D721Med (cell line): ENCODE results near the gene LYPD8.
"Not testable (repeated sequence)": the region's sequence is repeated elsewhere in the genome, so short reads cannot be mapped to it uniquely, and the experiment has no call there.

Experiments
- DNase-seq: peaks from one replicate; pipeline ENCODE4 v3.0.0; 2011; ENCODE audit warnings: low spot score; ENCODE audit not compliant: insufficient read length
- FAIRE-seq: peaks from 2 replicates; lab custom pipeline; 2011; peaks lifted over from hg19 to GRCh38; lab: Jason Lieb, UNC
- CTCF ChIP-seq: IDR thresholded peaks from 2 replicates; pipeline ENCODE4 v1.5.1; 2012; ENCODE audit warnings: mild to moderate bottlenecking, control low read depth; ENCODE audit not compliant: insufficient read depth; ENCODE audit errors: missing control alignments

Gene LYPD8

GRCh38 chr1:248792342-248792741 is 36.8 kb upstream of the LYPD8 start:
- FAIRE-seq: no peak
- DNase-seq: no peak
- no peak for TF ChIP-seq CTCF

- FAIRE-seq (no peak), DNase-seq (no peak)
- no peak for TF ChIP-seq CTCF
These were observed 35.5 kb upstream of the LYPD8 start for GRCh38 chr1:248791010-248791409.

- FAIRE-seq: no peak
- no peak for DNase-seq
- TF ChIP-seq CTCF: no peak
These were observed 34.9 kb upstream of the LYPD8 start for GRCh38 chr1:248790456-248790855.

- FAIRE-seq, DNase-seq: not testable (repeated sequence)
These were observed 33.8 kb upstream of the LYPD8 start for GRCh38 chr1:248789337-248789736.

GRCh38 chr1:248788327-248788726 is 32.8 kb upstream of the LYPD8 start:
- TF ChIP-seq CTCF: no peak
- FAIRE-seq (no peak), DNase-seq (no peak)

GRCh38 chr1:248787430-248787829 is 31.9 kb upstream of the LYPD8 start:
- DNase-seq (no peak), FAIRE-seq (no peak)
- no peak for TF ChIP-seq CTCF

GRCh38 chr1:248786156-248786555 is 30.6 kb upstream of the LYPD8 start:
- no peak for DNase-seq

More at GRCh38 chr1:248786156-248786555, 30.6 kb upstream of the LYPD8 start:
- no peak for FAIRE-seq
- TF ChIP-seq CTCF: no peak
